IMR-90 (cell line): ENCODE results near the gene SUV39H2. TPM values are rescaled to one million over a fixed set of nuclear protein-coding genes. Genes with fewer than 3 reads are reported as not detected.

Source experiments
- polyA plus RNA-seq, 3 experiments: library from polyadenylated mRNA; depleted of rRNA; stranded (reverse); fragments of >200 nt; gene quantifications; 2 replicates each; pipeline ENCODE4 v1.2.3, GENCODE V29; 2012; ENCODE audit warnings: low replicate concordance in 1 of 3
- total RNA-seq: library from RNA; depleted of rRNA; stranded (reverse); fragments of >200 nt; gene quantifications from 2 replicates; pipeline ENCODE4 v1.2.3, GENCODE V29; 2012; rRNA removed

Gene SUV39H2
- total and polyA plus RNA-seq, 2 of the 4 experiments (the other 2 are of a cell fraction) = 5.3 to 14.5 TPM

Other genes with a start within 250 kb of the SUV39H2 start
- 27.1 and 46.4 TPM in 2 replicates for gene FAM107B, start 104.0 kb upstream of the SUV39H2 start, total RNA-seq
- 19.1 and 26.4 TPM in 2 replicates for gene FAM107B, start 104.0 kb upstream of the SUV39H2 start, polyA plus RNA-seq (2012; rRNA removed)
- 0.72 and 0.83 TPM in 2 replicates for gene CDNF, start 40.8 kb upstream of the SUV39H2 start, total RNA-seq
- gene CDNF, start 40.8 kb upstream of the SUV39H2 start, polyA plus RNA-seq (2012; rRNA removed) = 1.1 and 1.3 TPM in 2 replicates
- 11.8 and 15.6 TPM in 2 replicates for gene HSPA14, start 40.6 kb upstream of the SUV39H2 start, total RNA-seq
- gene HSPA14, start 40.6 kb upstream of the SUV39H2 start, polyA plus RNA-seq (2012; rRNA removed) = 8.7 and 10.3 TPM in 2 replicates
- gene MSANTD7, start 40.6 kb upstream of the SUV39H2 start, total RNA-seq = 16.0 and 17.2 TPM in 2 replicates
- 4.2 and 4.7 TPM in 2 replicates for gene MSANTD7, start 40.6 kb upstream of the SUV39H2 start, polyA plus RNA-seq (2012; rRNA removed)
- 8.1 TPM in 2 replicates for gene DCLRE1C, start 75.2 kb downstream of the SUV39H2 start, total RNA-seq
- 2.6 and 2.9 TPM in 2 replicates for gene DCLRE1C, start 75.2 kb downstream of the SUV39H2 start, polyA plus RNA-seq (2012; rRNA removed)
- gene MEIG1, start 80.5 kb downstream of the SUV39H2 start, total RNA-seq = not detected in 2 replicates
- gene MEIG1, start 80.5 kb downstream of the SUV39H2 start, polyA plus RNA-seq (2012; rRNA removed) = not detected in 2 replicates
- gene OLAH, start 165.1 kb downstream of the SUV39H2 start, total RNA-seq = under 0.01 TPM in 1 of 2 replicates, not detected in the other
- gene OLAH, start 165.1 kb downstream of the SUV39H2 start, polyA plus RNA-seq (2012; rRNA removed) = not detected in 2 replicates
- 0.54 and 1.1 TPM in 2 replicates for gene ACBD7, start 209.9 kb downstream of the SUV39H2 start, total RNA-seq
- 0.26 and 0.29 TPM in 2 replicates for gene ACBD7, start 209.9 kb downstream of the SUV39H2 start, polyA plus RNA-seq (2012; rRNA removed)
- gene RPP38, start 218.5 kb downstream of the SUV39H2 start, total RNA-seq = 12.4 and 13.1 TPM in 2 replicates
- gene RPP38, start 218.5 kb downstream of the SUV39H2 start, polyA plus RNA-seq (2012; rRNA removed) = 18.0 and 19.0 TPM in 2 replicates